Eye (tissue), 1 donor: ENCODE data around the gene CSH2.
"Not testable (repeated sequence)": the region's sequence is repeated elsewhere in the genome, so short reads cannot be mapped to it uniquely, and the experiment has no call there.

Source experiments
- DNase-seq: peaks from one replicate; pipeline ENCODE4 v3.0.0-alpha.2; 2015

Gene CSH2

GRCh38 chr17:63894821-63895220 lies 21.3 kb upstream of the CSH2 start:
- not testable (repeated sequence) for DNase-seq

DNA sequence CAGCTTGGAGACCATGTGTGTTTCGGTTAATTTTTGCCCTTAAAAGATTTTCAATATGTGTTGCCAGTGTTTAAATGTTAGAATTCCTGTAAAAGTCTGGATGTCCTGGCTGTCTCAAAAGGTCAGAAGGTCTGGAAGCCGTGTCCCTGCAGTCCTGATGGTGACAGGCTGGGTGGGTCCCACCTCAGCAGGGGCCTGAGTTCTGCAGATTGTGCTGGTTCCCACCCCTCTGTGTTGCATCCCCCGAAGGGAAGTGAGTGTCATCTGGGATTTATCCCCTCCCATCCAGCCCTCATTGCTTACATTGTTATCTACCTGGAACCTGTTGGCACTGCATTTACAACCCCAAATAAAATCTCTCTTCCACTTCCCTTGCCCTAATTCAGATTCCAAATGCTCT lies 20.5 kb upstream of the CSH2 start:
- DNase-seq = not testable (repeated sequence)

GRCh38 chr17:63892316-63893037 lies 19.0 kb upstream of the CSH2 start:
- DNase-seq = not testable (repeated sequence)

DNA sequence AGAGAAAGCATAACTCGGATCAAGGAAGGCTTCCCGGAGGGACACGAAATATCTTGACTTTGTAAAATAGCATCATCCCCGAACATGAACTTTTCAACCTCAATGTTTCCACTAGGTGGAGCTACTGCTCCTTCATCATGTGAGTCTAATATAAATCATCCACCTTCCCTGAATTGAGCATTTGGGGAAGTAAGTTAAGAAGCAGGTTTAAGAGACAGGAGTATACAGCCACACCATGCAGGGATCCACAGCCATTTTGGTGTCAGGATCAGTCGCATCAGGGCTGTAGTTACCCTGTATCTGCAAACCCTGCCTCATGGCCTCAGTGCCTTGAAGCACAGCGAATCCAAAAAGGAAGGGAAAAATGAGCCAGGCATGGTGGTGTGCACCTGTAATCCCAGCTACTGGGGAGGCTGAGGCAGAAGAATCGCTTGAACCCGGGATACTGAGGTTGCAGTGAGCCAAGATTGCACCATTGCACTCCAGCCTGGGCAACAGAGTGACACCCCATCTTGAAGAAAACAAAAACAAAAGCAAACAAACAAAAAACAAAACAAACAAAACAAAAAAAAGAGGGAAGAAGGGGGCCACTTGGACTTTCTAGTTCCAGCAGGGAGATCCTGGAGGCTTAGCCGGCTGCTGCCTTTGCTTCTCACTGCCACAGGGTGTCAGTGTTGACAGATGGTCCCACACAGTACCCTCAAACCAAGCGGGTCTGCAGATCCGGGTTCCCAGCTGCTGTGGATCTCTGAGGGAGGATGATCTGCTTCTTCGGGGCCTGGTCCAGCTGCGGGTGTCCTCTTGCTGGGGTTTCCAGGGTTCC lies 15.8 kb upstream of the CSH2 start:
- DNase-seq = peak; percentile 64

- DNase-seq = not testable (repeated sequence)
These were observed 11.6 kb upstream of the CSH2 start for GRCh38 chr17:63885119-63885518.

DNA sequence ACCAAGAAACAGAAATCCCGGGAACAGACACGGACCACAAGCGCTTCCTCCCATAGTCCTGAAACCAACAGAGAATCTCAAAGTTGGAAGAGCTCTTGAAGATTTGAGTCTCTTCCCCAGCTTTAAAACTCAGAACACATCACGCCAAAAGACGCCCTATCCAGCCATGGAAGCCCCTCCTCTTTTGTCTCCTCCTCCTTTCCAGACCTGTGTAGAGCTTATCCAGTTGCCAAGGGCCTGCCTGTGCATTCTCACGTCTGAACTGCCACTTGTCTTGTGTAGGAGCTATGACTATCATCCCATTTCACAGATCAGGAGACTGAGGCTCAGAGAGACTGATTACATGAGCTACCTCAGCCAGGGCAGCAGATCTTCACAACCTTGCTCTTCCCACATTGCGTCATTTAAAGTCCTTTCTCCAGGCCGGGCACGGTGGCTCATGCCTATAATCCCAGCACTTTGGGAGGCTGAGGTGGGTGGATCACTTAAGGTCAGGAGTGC lies 9.2 kb upstream of the CSH2 start:
- DNase-seq = not testable (repeated sequence)

DNA sequence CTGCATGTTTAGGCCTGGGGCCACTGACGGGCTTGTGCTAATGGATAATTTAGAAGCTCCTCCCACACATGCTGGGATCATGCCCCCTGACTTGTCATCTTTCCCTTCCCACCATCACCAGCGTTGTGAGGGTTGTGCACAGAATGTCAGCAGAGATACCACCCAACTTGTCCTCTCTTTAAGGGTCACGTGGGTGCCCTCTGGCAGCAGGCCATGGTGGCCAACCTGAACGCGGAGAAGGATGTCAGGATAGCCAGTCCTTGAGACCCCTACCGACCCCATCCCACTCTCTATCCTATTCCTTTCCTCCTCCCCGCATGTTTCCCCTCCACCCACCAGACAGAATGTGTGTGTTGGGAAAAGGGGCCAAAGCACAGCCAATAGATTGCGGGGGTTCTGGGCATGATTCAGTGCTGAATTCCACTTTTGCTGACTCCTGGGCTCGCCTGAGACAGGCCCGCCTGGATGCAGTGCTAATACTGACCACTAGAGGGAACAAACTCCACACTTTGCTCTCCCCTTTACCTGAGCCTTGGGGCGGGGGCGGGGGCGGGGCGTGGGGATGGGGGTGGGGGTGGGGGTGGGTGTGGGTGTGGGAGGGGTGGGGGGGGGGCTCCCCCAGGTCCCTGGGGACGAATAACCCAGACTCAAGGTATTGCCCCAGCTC lies 8.6 kb upstream of the CSH2 start, which contains the start of gene GH2:
Gene GH2, minus strand, starts transcription at position 10 of the 667 bp plus-strand sequence. CDS start 143 bp downstream, outside the sequence.
- DNase-seq = peak; percentile 72

GRCh38 chr17:63881337-63881736 lies 7.9 kb upstream of the CSH2 start:
- not testable (repeated sequence) for DNase-seq

DNA sequence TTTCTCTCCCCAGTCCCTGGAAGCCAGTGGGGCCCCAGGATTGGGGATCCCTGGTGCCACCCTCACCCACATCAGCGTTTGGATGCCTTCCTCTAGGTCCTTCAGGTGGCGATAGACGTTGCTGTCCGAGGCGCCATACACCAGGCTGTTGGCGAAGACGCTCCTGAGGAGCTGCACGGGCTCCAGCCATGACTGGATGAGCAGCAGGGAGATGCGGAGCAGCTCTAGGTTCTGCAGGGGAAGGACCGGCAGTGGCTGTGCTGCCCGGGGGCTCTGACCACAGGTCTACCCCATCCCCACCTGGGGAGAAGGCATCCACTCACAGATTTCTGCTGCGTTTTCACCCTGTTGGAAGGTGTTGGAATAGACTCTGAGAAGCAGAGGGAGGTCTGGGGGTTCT lies 7.2 kb upstream of the CSH2 start:
- DNase-seq = no peak

- DNase-seq = not testable (repeated sequence)
These were observed 4.9 kb upstream of the CSH2 start for GRCh38 chr17:63878413-63878812.

GRCh38 chr17:63874693-63875092 lies 1.2 kb upstream of the CSH2 start:
- not testable (repeated sequence) for DNase-seq

DNA sequence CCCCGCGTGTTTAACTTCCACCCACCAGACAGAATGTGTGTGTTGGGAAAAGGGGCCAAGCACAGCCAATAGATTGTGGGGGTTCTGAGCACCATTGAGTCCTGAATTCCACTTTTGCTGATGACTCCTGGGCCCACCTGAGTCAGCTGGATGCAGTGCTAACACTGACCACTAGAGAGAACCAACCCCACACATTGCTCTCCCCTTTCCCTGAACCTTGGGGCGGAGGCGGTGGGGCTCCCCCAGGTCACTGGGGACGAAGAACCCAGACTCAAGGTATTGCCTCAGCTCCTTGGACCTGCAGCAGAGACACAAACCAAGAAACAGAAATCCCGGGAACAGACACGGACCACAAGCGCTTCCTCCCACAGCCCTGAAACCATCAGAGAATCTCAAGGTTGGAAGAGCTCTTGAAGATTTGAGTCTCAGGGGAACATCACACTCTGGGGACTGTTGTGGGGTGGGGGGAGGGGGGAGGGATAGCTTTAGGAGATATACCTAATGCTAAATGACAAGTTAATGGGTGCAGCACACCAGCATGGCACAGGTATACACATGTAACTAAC lies 667 bp upstream of the CSH2 start:
- DNase-seq = not testable (repeated sequence)

- not testable (repeated sequence) for DNase-seq
These were observed 1.7 kb downstream of the CSH2 start for GRCh38 chr17:63871646-63872365.

DNA sequence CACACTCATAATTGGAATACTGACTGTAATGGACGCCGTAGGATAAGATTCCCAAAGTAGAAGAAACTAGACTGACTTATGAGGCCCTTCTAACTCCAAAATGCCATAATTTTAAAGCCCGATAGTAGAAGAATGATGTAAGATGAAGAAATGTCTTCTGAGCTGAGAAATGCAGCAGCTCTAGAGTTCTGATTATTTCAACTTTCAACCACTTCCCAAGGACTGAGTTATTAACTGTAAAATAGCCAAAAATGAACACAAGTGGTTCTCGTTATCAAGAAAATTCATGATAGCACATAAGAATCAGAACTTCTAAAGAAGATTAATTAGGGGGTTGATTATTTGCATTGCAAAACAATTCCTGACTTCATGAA lies 3.2 kb downstream of the CSH2 start:
- not testable (repeated sequence) for DNase-seq

DNA sequence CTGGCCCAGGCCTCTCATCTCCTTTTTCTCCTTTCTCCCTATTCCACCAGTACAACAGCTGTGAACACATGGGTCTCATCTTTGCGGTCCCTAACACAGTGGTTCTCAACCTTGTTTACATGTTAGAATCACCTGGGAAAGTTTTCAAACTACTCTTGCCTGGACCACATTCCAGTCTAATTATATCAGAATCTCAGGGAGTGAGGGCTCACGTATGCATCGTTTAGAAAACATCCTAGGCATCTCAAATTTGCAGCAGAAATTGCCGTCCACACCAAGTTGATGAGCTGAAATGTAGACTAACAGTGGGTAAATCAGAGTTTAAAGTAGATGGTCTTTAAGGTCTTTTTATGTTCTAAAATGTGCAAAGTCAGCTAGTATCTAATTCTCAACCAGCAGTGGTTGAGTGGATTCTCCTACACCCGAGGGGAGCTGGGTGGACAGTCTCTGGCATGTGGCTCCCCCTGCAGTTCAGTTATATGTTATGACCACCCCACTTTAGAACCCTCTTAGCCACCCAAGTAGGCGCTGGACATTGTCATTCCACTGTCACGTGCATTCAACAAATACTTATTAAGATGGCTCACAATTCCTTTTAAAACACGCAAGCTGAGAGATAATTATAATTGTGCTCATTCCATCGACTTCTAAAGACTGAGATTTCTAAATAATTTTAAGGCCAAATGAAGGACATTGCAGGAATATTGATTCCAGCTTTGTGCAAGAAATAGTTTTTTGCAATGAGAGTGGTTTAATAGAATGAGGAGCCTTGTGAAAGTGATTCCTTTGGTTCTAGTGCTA lies 3.8 kb downstream of the CSH2 start:
- not testable (repeated sequence) for DNase-seq

DNA sequence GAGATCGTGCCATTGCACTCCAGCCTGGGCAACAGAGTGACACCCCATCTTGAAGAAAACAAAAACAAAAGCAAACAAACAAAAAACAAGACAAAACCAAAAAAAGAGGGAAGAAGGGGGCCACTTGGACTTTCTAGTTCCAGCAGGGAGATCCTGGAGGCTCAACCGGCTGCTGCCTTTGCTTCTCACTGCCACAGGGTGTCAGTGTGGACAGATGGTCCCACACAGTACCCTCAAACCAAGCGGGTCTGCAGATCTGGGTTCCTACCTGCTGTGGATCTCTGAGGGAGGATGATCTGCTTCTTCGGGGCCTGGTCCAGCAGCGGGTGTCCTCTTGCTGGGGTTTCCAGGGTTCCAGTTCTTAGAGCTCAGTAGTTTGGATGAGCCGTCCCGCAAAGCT lies 6.9 kb downstream of the CSH2 start:
- DNase-seq = not testable (repeated sequence)

DNA sequence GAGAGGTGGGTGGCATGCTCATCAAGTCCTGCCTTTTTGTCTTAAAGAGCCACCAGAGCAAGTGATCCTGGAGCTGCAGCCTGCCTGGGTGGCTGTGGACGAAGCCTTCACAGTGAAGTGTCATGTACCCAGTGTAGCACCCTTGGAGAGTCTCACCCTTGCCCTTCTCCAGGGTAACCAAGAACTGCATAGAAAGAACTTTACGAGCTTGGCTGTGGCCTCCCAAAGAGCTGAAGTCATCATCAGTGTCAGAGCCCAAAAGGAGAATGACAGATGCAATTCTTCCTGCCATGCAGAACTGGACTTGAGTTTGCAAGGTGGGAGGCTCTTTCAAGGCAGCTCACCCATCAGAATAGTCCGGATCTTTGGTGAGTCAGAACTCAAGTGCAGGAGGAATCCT lies 14.2 kb downstream of the CSH2 start:
- no peak for DNase-seq

DNA sequence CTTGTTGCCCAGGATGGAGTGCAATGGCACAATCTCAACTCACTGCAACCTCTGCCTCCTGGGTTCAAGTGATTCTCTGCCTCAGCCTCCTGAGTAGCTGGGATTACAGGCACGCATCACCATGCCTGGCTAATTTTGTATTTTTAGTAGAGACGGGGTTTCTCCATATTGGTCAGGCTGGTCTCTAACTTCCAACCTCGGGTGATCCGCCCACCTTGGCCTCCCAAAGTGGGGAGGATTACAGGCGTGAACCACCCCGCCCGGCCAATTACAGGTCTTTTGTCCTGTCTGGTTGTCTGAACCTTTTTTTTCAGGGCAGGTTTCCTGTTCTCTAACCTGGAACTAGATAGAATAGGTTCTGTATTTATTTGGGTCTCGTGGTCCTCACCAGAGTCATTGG lies 17.1 kb downstream of the CSH2 start:
- DNase-seq = not testable (repeated sequence)

GRCh38 chr17:63855185-63855584 lies 18.3 kb downstream of the CSH2 start:
- DNase-seq = no peak

DNA sequence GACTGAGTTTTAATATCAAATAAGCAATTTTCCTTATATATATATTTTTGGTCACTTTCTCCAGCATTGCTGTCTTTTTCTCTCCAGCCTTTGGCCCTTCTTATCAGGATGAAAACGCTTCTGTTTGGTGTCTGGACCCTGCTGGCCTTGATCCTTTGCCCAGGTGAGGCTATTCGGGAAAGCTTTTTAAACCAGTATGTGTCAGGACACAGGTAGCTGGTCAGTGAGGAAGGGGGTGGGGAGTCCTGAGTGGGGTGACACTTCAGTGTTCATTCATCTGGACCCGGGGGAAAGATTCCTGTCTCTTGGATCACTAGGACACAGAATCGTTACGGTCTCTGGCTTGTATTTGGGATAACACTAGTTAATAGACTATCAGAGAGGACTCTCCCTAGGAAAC lies 18.8 kb downstream of the CSH2 start:
- DNase-seq = no peak

DNA sequence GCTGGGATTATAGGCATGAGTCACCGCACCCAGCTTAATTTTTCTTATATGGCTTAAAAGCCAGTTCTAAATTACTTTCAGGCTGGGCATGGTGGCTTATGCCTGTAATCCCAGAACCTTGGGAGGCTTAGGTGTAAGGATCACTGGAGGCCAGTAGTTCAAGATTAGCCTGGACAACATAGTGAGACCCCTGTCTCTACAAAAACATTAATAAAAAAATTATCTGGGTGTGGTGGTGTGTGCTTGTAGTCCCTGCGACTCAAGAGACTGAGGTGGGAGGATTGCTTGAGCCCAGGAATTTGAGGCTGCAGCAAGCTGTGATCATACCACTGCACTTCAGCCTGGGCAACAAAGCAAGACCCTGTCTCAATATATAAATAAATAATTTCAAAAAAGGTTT lies 20.2 kb downstream of the CSH2 start:
- DNase-seq = no peak
